Prostate gland (tissue), 2 donors: ENCODE results near the gene CLN3. TPM values are rescaled to one million over a fixed set of nuclear protein-coding genes. Genes with fewer than 3 reads are reported as not detected.
"Not testable (repeated sequence)": the region's sequence is repeated elsewhere in the genome, so short reads cannot be mapped to it uniquely, and the experiment has no call there.

Experiments
- DNase-seq: peaks from one replicate; pipeline ENCODE4 v3.0.0-alpha.2; 2019; ENCODE audit warnings: low spot score
- H3K27ac ChIP-seq, 2 donors: fragments of 200-600 bp; sonication (generic); 2 replicates each; pipeline ENCODE4 v1.5.1; 2017 to 2019
- H3K27me3 ChIP-seq: fragments of 200-600 bp; sonication (generic); replicated peaks from 2 replicates; pipeline ENCODE4 v1.5.1; 2019; ENCODE audit not compliant: insufficient read depth
- H3K36me3 ChIP-seq, 2 donors: fragments of 200-600 bp; sonication (generic); 1 replicate in 1 of 2; 2 replicates in 1 of 2; pipeline versions ENCODE4 v1.5.1 to v1.8.1; 2017 to 2019
- H3K4me1 ChIP-seq: fragments of 200-600 bp; sonication (generic); replicated peaks from 2 replicates; pipeline ENCODE4 v1.5.1; 2019
- H3K4me3 ChIP-seq, 2 donors: fragments of 200-600 bp; sonication (generic); 2 replicates each; pipeline ENCODE4 v1.5.1; 2017 to 2019
- H3K9me3 ChIP-seq: fragments of 200-600 bp; sonication (generic); 2 replicates; pipeline ENCODE4 v1.5.1; 2017
- WGBS: methylation state at CpG from one replicate; pipeline ENCODE4 v1.1.5; 2018; 5-methylcytosine and 5-hydroxymethylcytosine counted together
- intact Hi-C: fragments of 100-400 bp; cut with DNase I; formaldehyde crosslinking; loops from one replicate; pipeline ENCODE4 v1.14.2; 2022
- total RNA-seq, 2 donors: library from RNA; depleted of rRNA; stranded (reverse); fragments of >200 nt; gene quantifications; one replicate each; pipeline ENCODE4 v1.1.0, GENCODE V29; 2016

The CLN3 gene
- total RNA-seq, 2 donors from 2014 or later = 30.6 to 47.3 TPM

GRCh38 chr16:28435340-28435739 lies 56.5 kb downstream of the CLN3 start:
- WGBS = 100% methylated on average over 6 of the region's 29 CpGs
- H3K4me1 ChIP-seq, H3K4me3 ChIP-seq, intact Hi-C loops, DNase-seq, H3K36me3 ChIP-seq, H3K27ac ChIP-seq, H3K9me3 ChIP-seq, H3K27me3 ChIP-seq: not testable (repeated sequence)

Other genes with a start within 250 kb of the CLN3 start
- 1 to 10 TPM; 5.8 to 8.1 TPM for gene SBK1, start 199.5 kb downstream of the CLN3 start, total RNA-seq
- 1 to 10 TPM; 2.7 to 3.1 TPM for gene NPIPB6, start 128.6 kb downstream of the CLN3 start, total RNA-seq
- gene EIF3CL, start 88.2 kb downstream of the CLN3 start, total RNA-seq = 100 to 1,000 TPM; 155 to 261 TPM
- not detected for gene NPIPB7, start 19.7 kb downstream of the CLN3 start, total RNA-seq
- 1 to 10 TPM; 1.3 to 3.4 TPM for gene APOBR, start 2.6 kb upstream of the CLN3 start, total RNA-seq
- gene IL27, start 14.8 kb upstream of the CLN3 start, total RNA-seq = not detected
- 100 to 1,000 TPM in 1 of 2 donors, 10 to 100 TPM in 1; 79.6 to 107 TPM for gene NUPR1, start 46.9 kb upstream of the CLN3 start, total RNA-seq
- gene SGF29, start 61.8 kb upstream of the CLN3 start, total RNA-seq = 10 to 100 TPM; 32.2 to 59.7 TPM
- gene SULT1A2, start 105.0 kb upstream of the CLN3 start, total RNA-seq = 1 to 10 TPM in 1 of 2 donors, under 1 TPM in 1; 0.96 to 3.1 TPM
- 10 to 100 TPM; 17.6 to 21.5 TPM for gene SULT1A1, start 118.0 kb upstream of the CLN3 start, total RNA-seq
- 1 to 10 TPM in 1 of 2 donors, not detected in 1; 6.0 TPM for gene NPIPB8, start 146.0 kb upstream of the CLN3 start, total RNA-seq
- 100 to 1,000 TPM; 186 to 373 TPM for gene EIF3C, start 219.4 kb upstream of the CLN3 start, total RNA-seq